ENCODE data around the gene DENND6B.
A peak's percentile ranks its signal among the peaks of the same experiment; 100 is the strongest.

DENND6B gene

GRCh38 chr22:50269970-50270665 lies 56.7 kb downstream of the DENND6B start, which contains the start of gene MAPK11:
TSS of gene MAPK11 (minus strand) at chr22:50270380. CDS start at chr22:50270292, 88 bp downstream.
- no peak for TF ChIP-seq CTCF (conservative IDR thresholded peaks at IDR 0.05; ENCODE audit: low read depth)
- peak within 1 kb of the TSS; percentile 79 for H3K27ac ChIP-seq
- POLR2A ChIA-PET (ENCODE audit: low non-redundant PET): no interaction called here
- DNase-seq (ENCODE audit: low spot score): no peak
- CTCF ChIA-PET: no interaction called here

GRCh38 chr22:50269573-50269969 lies 57.2 kb downstream of the DENND6B start:
- no peak for DNase-seq (ENCODE audit: low spot score)
- ChIA-PET POLR2A (ENCODE audit: low non-redundant PET) (no interaction called here), CTCF (no interaction called here)
- no peak for TF ChIP-seq CTCF (conservative IDR thresholded peaks at IDR 0.05; ENCODE audit: low read depth)
- peak overlapping the region; percentile 79 for H3K27ac ChIP-seq

GRCh38 chr22:50268655-50269113 lies 58.1 kb downstream of the DENND6B start:
- TF ChIP-seq CTCF (conservative IDR thresholded peaks at IDR 0.05; ENCODE audit: low read depth): no peak
- CTCF ChIA-PET: no interaction called here
- peak overlapping the region; percentile 79 for H3K27ac ChIP-seq
- POLR2A ChIA-PET (ENCODE audit: low non-redundant PET): no interaction called here
- no peak for DNase-seq (ENCODE audit: low spot score)

GRCh38 chr22:50267591-50268390 lies 59.0 kb downstream of the DENND6B start:
- peak overlapping the region; percentile 79 for H3K27ac ChIP-seq
- peak; percentile 28; the same call in 1 of the 2 replicates for TF ChIP-seq CTCF (conservative IDR thresholded peaks at IDR 0.05; ENCODE audit: low read depth)
- peak; percentile 80 for DNase-seq (ENCODE audit: low spot score)
- CTCF ChIA-PET: interaction anchor here (1.2 kb wide), 1 partner anchor 74 kb away, joined by 9 read pairs; no protein-coding TSS in a partner anchor
- POLR2A ChIA-PET (ENCODE audit: low non-redundant PET): no interaction called here

GRCh38 chr22:50266994-50267393 lies 59.8 kb downstream of the DENND6B start:
- CTCF ChIA-PET: interaction anchor here (0.9 to 1.2 kb wide), 2 partner anchors 60 to 75 kb away, joined by 6 to 9 read pairs; no protein-coding TSS in a partner anchor
- POLR2A ChIA-PET (ENCODE audit: low non-redundant PET): no interaction called here
- no peak for TF ChIP-seq CTCF (conservative IDR thresholded peaks at IDR 0.05; ENCODE audit: low read depth)

GRCh38 chr22:50264946-50265669 lies 61.7 kb downstream of the DENND6B start:
- ChIA-PET CTCF (interaction anchor here (0.6 to 0.7 kb wide), 2 partner anchors 63 to 78 kb away, joined by 3 read pairs; partner anchors contain the start of gene PPP6R2), POLR2A (ENCODE audit: low non-redundant PET) (no interaction called here)
- DNase-seq (ENCODE audit: low spot score): no peak
- H3K27ac ChIP-seq: peak overlapping the region; percentile 91
- TF ChIP-seq CTCF (conservative IDR thresholded peaks at IDR 0.05; ENCODE audit: low read depth): no peak

More at GRCh38 chr22:50266994-50267393, 59.8 kb downstream of the DENND6B start:
- H3K27ac ChIP-seq: no peak overlapping the region
- no peak for DNase-seq (ENCODE audit: low spot score)

Data from RWPE1 (cell line).